GM18505 (cell line): Measurements from ENCODE around the gene TBPL2.
"Not testable (repeated sequence)": the region's sequence is repeated elsewhere in the genome, so short reads cannot be mapped to it uniquely, and the experiment has no call there.

ENCODE experiments used
- ATAC-seq: cut with Tn5 transposase; IDR thresholded peaks from one replicate; pipeline ENCODE4 v1.9.1; 2021; ENCODE audit not compliant: unreplicated experiment
- POLR2A ChIP-seq: IDR thresholded peaks from 4 replicates; pipeline ENCODE4 v1.6.1; 2011; ENCODE audit warnings: borderline replicate concordance; ENCODE audit not compliant: insufficient read depth, insufficient read length; ENCODE audit errors: extremely low read depth

TBPL2 gene

DNA sequence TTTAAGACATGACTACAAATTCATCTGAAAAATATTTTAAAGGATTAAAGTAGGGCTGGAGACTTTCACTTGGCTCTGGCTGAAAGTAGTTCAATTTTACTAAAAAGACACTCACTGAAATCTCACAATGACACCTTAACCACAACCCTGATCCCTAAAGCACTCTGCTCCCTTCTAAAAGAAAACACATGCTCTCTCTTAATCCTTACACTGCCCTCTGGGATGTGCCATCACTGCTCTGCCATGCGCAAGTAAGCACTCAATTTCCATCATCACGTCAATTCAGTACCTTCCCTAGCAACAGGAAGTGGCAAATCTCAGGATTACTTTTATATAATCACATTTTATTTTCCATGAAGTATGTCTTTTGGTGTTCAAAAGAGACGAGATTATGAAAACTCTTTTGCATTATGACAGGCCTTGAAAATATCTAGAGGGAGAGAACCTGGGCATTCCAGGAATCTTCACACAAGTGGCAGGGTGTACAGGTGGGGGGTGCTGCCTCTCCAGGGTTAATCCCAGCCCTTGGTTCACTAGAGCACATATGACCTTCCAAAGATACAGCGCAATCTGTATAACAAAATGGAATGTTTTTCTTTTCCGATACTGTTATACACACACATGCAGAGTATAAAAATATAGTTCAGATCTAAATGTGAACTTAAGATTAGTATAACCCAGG, 36.1 kb downstream of the TBPL2 start:
- no peak for ATAC-seq
- no peak for TF ChIP-seq POLR2A

DNA sequence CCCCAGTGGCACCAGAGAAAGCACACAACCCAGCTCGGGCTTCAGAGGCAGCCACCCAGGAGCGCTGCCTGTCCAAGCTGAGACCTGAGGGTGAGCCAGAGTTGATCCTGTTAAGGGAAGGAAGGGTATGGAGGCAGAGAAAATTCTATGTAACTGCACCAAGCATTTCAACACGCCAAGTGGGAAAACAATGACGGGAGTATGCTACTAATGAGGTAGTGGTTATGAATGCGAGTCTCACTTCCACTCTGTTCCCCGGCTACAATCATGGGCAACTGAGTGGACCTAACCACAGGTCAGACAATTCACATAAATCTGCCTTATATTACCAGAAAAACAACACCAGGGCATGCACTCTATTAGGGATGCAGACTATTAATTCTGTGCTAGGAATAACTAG, 38.7 kb downstream of the TBPL2 start:
- no peak for TF ChIP-seq POLR2A
- no peak for ATAC-seq

- ATAC-seq: no peak
- TF ChIP-seq POLR2A: no peak
These were observed 40.6 kb downstream of the TBPL2 start for GRCh38 chr14:55399852-55400251.

GRCh38 chr14:55399183-55399582, 41.2 kb downstream of the TBPL2 start:
- TF ChIP-seq POLR2A: no peak
- no peak for ATAC-seq

- TF ChIP-seq POLR2A: no peak
- ATAC-seq: no peak
These were observed 41.7 kb downstream of the TBPL2 start for GRCh38 chr14:55398679-55399078.

DNA sequence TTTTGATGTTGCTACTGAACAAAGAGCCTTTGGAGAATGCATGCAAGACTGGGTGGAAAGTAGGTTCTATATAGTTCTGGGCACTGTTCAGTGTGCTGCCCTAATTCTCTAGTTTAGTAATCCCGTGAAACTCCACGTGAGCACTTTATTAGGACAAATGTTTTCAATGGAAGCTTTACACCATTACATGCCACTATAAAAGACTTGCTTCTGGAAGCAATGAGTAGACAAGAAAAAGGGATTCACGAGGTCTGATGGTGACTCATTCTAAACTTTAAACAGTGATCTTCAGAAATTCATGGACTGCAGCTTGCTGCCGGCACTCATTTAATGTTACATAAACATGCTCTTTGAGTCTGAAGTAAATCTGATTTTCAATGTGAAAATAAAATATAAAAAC, 51.1 kb downstream of the TBPL2 start:
- TF ChIP-seq POLR2A: no peak
- no peak for ATAC-seq

- ATAC-seq: no peak
- TF ChIP-seq POLR2A: no peak
These were observed 52.3 kb downstream of the TBPL2 start for GRCh38 chr14:55388160-55388559.

- no peak for TF ChIP-seq POLR2A
- ATAC-seq: no peak
These were observed 53.3 kb downstream of the TBPL2 start for GRCh38 chr14:55387121-55387520.

- no peak for TF ChIP-seq POLR2A
- no peak for ATAC-seq
These were observed 54.2 kb downstream of the TBPL2 start for GRCh38 chr14:55386037-55386808.

- ATAC-seq: no peak
- TF ChIP-seq POLR2A: no peak
These were observed 55.9 kb downstream of the TBPL2 start for GRCh38 chr14:55384536-55384935.

DNA sequence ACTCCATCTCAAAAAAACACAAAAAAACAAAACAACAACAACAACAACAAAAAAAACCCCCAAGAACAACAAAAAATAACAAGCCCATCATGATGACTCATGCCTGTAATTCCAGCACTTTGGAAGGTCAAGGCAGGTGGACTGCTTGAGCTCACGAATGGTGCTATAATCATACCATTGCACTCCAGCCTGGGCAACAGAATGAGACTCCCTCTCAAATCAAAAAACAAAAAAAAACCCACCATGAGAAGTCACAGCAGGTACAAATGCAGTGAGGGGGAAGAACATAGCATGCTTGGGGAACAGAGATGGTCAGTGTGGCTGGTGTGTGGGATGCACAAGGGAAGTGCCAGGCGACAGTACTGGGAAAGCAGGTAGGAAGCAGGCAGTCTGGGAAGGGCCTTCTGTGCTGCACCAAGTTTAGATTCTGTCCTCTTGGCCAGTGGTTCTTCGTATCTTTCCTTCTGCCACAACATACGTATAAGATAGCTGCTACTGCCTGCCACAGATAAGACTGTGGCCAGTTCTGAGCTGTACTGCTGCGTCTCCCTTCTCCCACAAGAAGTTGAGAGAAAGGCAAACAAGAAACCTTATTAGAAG, 56.8 kb downstream of the TBPL2 start:
- no peak for ATAC-seq
- TF ChIP-seq POLR2A: no peak

DNA sequence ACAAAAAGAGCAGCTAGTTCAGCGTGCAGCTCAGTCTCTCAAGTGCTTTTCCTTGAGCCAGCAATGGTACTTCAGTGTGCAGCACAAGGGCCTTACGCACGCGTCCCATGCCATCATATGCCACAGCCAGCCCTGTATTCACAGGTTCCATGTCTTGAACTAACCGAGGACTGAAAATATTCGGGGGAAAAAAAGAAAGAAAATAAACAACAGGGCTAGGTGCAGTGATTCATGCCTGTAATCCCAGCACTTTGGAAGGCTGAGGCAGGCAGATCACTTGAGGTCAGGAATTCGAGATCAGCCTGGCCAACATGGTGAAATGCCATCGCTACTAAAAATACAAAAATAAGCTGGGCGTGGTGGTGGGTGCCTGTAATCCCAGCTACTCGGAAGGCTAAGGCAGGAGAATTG, 57.4 kb downstream of the TBPL2 start:
- not testable (repeated sequence) for ATAC-seq

DNA sequence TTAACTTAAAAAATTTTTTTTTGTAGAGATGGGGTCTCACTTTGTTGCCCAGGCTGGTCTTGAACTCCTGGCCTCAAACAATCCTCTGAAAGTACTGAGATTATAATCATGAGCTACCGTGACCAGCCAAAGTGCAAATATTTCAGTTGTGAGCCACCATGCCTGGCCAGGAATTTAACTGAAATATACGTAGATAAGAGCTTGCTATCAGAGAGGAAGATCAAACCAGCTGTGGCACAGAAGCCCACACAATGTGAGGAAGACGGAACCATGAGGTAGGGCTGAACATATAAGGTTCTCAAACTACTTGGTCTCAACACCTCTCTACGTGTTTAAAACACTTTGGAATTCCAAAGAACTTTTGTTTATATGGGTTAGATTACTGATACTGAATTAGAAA, 57.9 kb downstream of the TBPL2 start:
- no peak for TF ChIP-seq POLR2A
- ATAC-seq: no peak

GRCh38 chr14:55381561-55381960, 58.9 kb downstream of the TBPL2 start:
- TF ChIP-seq POLR2A: no peak
- ATAC-seq: no peak
